ENCODE results near the gene GPC6.

The GPC6 gene

GRCh38 chr13:94115054-94115453, 888.4 kb downstream of the GPC6 start:
- DNase-seq (ENCODE audit: low spot score) = peak; percentile 53

GRCh38 chr13:94119360-94119936, 892.8 kb downstream of the GPC6 start:
- no peak for DNase-seq (ENCODE audit: low spot score)

GRCh38 chr13:94120878-94121277, 894.3 kb downstream of the GPC6 start:
- DNase-seq (ENCODE audit: low spot score) = no peak

DNA sequence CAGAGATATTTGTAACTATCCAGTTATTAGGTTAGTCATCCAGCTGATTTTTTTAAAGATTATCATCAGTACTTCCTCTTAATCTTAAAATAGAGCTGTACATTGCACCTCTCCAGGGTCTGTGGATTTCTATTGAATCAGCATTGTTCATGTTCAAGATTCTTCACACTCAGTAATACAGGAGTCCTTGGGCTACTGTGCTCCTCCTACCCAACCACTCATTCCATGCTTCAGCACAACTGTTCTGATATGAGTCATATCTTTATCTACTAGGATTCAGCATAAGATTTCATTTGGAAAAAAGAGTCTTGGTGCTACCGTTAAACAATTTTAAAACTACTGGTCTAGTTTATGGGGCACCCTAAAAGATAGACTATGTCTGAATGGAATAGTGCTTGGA, 895.1 kb downstream of the GPC6 start:
- no peak for DNase-seq (ENCODE audit: low spot score)

DNA sequence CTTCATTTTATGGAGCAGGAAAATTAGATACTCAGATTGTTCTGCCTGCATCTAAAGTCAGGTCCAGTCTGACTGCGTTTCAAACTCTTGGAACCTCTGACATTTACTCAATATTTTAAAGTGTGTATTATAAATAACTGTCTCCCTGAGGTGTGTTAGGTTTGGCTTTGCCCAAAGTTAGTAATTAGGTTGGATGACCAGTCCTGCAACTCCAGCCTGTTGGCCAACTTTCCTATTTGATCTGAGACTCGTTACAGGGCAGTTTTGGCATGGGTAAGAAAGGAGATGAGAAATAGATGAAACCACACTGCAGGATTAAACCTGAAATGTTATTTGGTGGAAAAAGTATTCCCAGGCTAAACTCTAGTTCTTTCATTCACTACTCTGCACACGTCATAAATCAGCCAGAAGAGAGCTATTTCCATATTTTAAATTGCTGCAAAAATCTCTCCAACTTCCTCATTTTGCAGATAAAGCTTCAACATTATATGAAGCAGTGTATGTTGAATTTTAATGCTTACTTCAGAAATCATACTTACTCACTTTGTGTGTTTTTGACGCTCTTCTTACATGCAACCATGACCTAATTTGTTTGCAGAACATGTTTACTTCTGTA, 895.8 kb downstream of the GPC6 start:
- no peak for DNase-seq (ENCODE audit: low spot score)

GRCh38 chr13:94123557-94123956, 897.0 kb downstream of the GPC6 start:
- no peak for DNase-seq (ENCODE audit: low spot score)

GRCh38 chr13:94128430-94128829, 901.8 kb downstream of the GPC6 start:
- no peak for DNase-seq (ENCODE audit: low spot score)

GRCh38 chr13:94129490-94129894, 902.9 kb downstream of the GPC6 start:
- DNase-seq (ENCODE audit: low spot score) = no peak

GRCh38 chr13:94138831-94139230, 912.2 kb downstream of the GPC6 start:
- no peak for DNase-seq (ENCODE audit: low spot score)

GRCh38 chr13:94139393-94139995, 912.9 kb downstream of the GPC6 start:
- no peak for DNase-seq (ENCODE audit: low spot score)

- no peak for DNase-seq (ENCODE audit: low spot score)
These were observed 913.4 kb downstream of the GPC6 start for GRCh38 chr13:94140027-94140426.

DNA sequence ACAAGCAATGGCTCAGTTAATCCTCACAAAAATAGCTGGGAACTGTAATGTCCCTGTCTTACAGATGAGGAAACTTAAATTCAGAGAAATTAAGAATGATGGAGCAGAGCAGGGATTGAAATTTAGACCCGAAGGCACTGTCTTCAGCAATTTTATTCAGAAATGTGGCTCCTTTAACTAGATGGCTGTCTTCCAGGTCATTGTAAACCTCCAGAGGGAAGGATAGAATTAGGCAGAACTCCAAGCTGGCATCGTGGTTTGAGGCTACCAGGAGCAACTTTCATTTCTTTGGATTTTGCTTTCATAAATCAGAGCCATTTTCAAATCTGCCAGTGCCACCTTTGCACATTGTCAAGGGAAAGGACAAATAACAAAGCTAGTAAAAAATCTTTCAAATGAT, 913.9 kb downstream of the GPC6 start:
- no peak for DNase-seq (ENCODE audit: low spot score)

DNA sequence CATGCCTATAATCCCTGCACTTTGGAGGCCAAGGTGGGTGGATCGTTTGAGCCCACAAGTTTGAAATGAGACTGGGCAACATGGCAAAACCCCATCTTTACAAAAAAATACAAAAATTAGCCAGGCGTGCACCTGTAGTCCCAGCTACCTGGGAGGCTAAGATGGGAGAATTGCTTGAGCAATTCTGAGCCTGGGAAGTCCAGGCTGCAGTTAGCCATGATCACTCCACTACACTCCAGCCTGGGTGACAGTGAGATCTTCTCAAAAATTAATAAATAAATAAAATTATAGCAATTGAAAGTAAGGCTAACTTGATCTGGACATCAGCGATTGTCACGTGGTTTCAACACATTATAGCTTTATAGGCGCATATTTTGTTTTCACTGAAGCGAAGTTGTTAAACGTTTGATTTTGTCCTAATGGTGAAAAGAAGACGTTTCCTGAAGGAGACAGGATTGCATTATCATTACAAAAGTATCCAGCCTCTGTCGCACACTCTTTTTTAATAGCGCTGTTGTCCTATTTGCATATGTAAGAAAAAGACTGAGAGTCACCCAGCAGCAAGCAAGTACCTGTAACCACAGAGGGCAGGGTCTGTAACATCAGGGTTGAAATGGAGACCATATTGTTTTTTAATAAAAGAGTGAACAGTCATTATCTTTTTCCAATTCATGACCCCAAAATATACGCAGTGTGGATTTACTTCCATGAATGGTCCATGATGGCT, 917.2 kb downstream of the GPC6 start:
- no peak for DNase-seq (ENCODE audit: low spot score)

GRCh38 chr13:94145966-94146365, 919.4 kb downstream of the GPC6 start:
- no peak for DNase-seq (ENCODE audit: low spot score)

- DNase-seq (ENCODE audit: low spot score) = no peak
These were observed 927.0 kb downstream of the GPC6 start for GRCh38 chr13:94153586-94153985.

DNA sequence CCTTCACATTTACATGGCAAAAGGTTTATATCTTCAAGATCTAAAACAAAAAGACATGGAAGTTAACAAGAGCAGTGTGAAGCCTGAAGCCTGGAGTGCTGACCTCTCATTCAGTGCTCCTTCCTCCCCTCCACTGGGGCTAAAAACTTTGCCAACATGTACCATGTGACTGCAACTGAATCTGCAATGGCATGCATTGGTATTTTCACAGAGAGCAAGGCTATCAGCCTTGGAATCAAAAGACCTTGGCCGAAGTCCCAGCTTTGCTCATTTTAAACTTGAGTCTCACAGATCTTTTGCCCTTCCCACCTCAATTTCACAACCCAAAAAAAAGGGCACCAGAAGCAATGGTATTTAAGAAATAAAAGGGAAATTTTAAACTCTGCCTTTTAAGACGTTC, 927.8 kb downstream of the GPC6 start:
- no peak for DNase-seq (ENCODE audit: low spot score)

GRCh38 chr13:94157705-94158218, 931.2 kb downstream of the GPC6 start:
- DNase-seq (ENCODE audit: low spot score) = no peak

DNA sequence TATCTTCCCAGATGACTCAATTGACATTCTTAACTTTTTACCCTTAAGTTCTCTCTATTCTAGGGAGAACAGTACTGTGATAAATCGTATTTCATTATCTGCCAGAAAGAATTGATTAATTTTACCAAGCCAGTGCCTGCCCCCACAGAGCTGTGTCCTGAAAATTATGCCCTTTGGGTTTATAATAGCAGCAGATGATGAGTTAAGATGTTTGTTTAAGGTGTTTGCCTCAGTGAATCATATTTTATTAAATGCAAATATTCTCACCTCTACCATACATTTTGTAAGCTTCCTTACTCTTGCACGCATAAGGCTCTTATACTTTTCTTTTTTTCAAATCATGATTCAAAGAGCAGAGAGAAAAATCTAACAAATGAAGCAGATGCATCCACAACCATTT, 934.3 kb downstream of the GPC6 start:
- DNase-seq (ENCODE audit: low spot score) = no peak

DNA sequence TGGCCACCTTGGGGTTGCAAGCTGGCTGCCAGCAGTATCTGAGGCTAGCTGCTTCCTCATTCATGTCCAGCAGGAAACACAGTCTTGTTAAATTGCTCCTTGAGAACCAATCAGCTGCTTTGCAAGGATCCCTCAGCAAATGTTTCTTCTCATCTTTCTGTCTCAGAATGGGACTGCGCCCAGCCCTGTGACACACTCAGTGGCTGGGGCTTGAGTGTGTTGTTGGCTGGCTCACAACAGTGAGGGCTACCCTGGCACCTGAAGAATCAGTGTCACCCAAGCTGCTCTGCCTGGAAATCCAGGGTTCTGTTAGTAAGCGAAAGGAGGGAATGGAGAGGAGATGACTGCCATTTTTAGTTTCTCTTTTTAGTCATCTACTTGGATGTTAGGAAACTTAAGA, 935.7 kb downstream of the GPC6 start:
- no peak for DNase-seq (ENCODE audit: low spot score)

- no peak for DNase-seq (ENCODE audit: low spot score)
These were observed 936.9 kb downstream of the GPC6 start for GRCh38 chr13:94163535-94163934.

GRCh38 chr13:94168783-94169453, 942.3 kb downstream of the GPC6 start:
- DNase-seq (ENCODE audit: low spot score) = no peak

GRCh38 chr13:94169454-94170144, 943.0 kb downstream of the GPC6 start:
- DNase-seq (ENCODE audit: low spot score) = no peak
